ENCODE data around the gene AKIRIN2. TPM values are rescaled to one million over a fixed set of nuclear protein-coding genes. Genes with fewer than 3 reads are reported as not detected.

AKIRIN2 gene
- total and polyA plus RNA-seq, 2 of the 13 experiments (the other 11 are each of a cell fraction or from before 2014, with no cell fraction given), result 15.6 to 23.4 TPM

DNA sequence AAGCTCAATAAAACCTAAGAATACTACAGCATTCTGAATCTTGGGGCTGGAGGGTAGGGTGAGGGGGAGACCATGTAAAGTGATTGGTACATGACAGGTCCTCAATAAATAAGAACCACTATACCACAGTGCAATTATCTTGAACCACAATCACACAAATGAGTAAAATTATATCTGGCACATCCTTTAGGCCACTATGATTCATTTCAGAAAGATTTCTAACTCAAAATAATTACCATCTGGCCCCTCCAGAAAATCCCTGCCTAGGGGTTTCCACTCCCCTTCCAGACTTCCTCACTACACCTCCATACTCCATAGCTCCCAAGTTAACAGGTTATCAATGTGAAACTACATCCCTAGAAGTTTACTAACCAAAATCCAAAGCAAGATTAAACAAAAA lies 19.7 kb downstream of the AKIRIN2 start:
- CTCF ChIA-PET (ENCODE audit: low intra/inter-chr PET ratio, low total read pairs), result no interaction called here
- no TSS peak for BruUV-seq (replicated peaks)
- H2AFZ ChIP-seq (ENCODE audit: low read length), result no peak overlapping the region
- ATAC-seq, result no peak
- in situ Hi-C loops (cut with HindIII; ENCODE audit: extremely low pct_ligation_motif_present, low pct_unique_long_range_greater_than_20kb) (no loop called here), intact Hi-C loops (cut with micrococcal nuclease; ENCODE audit: unreplicated experiment) (no loop called here)
- peaks cover 84% of the 10 kb centered on the region for H3K79me2 ChIP-seq (ENCODE audit: insufficient read depth, low read length)
- no peak for FAIRE-seq
- H3K4me1 ChIP-seq (ENCODE audit: insufficient read depth, low read length), result peaks cover 57% of the 10 kb centered on the region
- no peak overlapping the region for H3K4me2 ChIP-seq (ENCODE audit: low read depth, low read length)
- H3K9me3 ChIP-seq (ENCODE audit: low read length), result no peaks in the 10 kb centered on the region
- POLR2A ChIA-PET, result no interaction called here
- H3K9ac ChIP-seq (ENCODE audit: insufficient read depth, low read depth, low read length), result no peak overlapping the region
- H3K27ac ChIP-seq (ENCODE audit: extremely low read length, insufficient read depth, low read length), result no peak overlapping the region
- no peak overlapping the region for H3K4me3 ChIP-seq (replicated peaks in 1 of 3; ENCODE audit: insufficient read depth in 1 of 3, low read depth in 2 of 3, low read length in 3 of 3)
- H3K36me3 ChIP-seq (replicated peaks in 1 of 2; ENCODE audit: control insufficient read depth in 1 of 2, insufficient read depth in 2 of 2, low read length in 2 of 2), result peaks cover 5 to 31% of the 10 kb centered on the region in 2 experiments; a peak in 3 of 5 replicates
- H3K27me3 ChIP-seq (ENCODE audit: control insufficient read depth in 1 of 2, insufficient read depth in 2 of 2, low read length in 2 of 2), result no peaks in the 10 kb centered on the region
- TF ChIP-seq ZNF326 (CRISPR knock-in tag; IDR thresholded peaks at IDR 0.05; ENCODE audit: borderline replicate concordance) (no peak), ZFP36 (IDR thresholded peaks at IDR 0.05; ENCODE audit: borderline replicate concordance, low read depth, low read length, partially characterized antibody) (no peak), GABPB1 (CRISPR knock-in tag; IDR thresholded peaks at IDR 0.05) (no peak), MIER2 (CRISPR knock-in tag; IDR thresholded peaks at IDR 0.05) (no peak), ZNF577 (CRISPR knock-in tag; IDR thresholded peaks at IDR 0.05; ENCODE audit: borderline replicate concordance, low read depth) (no peak), FLYWCH1 (CRISPR knock-in tag; IDR thresholded peaks at IDR 0.05) (no peak), ZFP82 (CRISPR knock-in tag; IDR thresholded peaks at IDR 0.05; ENCODE audit: borderline replicate concordance) (no peak), ZNF367 (CRISPR knock-in tag; IDR thresholded peaks at IDR 0.05; ENCODE audit: borderline replicate concordance) (no peak), MEIS2 (CRISPR knock-in tag; IDR thresholded peaks at IDR 0.05) (no peak), RORA (CRISPR knock-in tag; IDR thresholded peaks at IDR 0.05) (no peak), JUND (CRISPR knock-in tag; IDR thresholded peaks at IDR 0.05) (no peak), NFAT5 (CRISPR knock-in tag; IDR thresholded peaks at IDR 0.05) (no peak), ZNF329 (CRISPR knock-in tag; IDR thresholded peaks at IDR 0.05; ENCODE audit: low read depth) (no peak)
- TF ChIP-seq, protein P1, sequence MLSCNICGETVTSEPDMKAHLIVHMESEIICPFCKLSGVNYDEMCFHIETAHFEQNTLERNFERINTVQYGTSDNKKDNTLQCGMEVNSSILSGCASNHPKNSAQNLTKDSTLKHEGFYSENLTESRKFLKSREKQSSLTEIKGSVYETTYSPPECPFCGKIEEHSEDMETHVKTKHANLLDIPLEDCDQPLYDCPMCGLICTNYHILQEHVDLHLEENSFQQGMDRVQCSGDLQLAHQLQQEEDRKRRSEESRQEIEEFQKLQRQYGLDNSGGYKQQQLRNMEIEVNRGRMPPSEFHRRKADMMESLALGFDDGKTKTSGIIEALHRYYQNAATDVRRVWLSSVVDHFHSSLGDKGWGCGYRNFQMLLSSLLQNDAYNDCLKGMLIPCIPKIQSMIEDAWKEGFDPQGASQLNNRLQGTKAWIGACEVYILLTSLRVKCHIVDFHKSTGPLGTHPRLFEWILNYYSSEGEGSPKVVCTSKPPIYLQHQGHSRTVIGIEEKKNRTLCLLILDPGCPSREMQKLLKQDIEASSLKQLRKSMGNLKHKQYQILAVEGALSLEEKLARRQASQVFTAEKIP (CRISPR knock-in tag; IDR thresholded peaks at IDR 0.05; ENCODE audit: borderline replicate concordance), result no peak
- DNase-seq (ENCODE audit: low spot score), result no peak
- peaks cover 28% of the 10 kb centered on the region for H4K20me1 ChIP-seq (ENCODE audit: insufficient read depth, low read length)
